Measurements from ENCODE around the gene HIVEP3.

DNA sequence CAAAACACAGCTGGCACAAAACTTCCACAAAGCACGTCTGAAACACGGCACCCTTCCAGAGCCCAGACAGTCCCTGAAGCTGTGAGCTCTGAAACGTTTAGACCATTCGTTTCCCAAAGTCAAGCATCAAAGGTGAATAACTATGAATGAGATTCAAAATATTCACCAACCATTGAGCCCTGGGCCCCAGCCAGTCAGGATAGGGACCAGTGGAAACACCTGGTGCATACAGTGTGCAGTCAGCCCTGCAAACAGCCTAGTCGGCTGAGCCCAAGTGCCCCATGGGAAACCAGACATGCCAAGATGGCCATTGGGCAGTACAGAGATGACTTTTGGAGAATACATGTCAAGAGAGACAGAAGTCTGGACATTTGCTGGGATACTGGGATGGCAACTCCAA is 343.9 kb downstream of the HIVEP3 start:
- TF ChIP-seq, protein P1, sequence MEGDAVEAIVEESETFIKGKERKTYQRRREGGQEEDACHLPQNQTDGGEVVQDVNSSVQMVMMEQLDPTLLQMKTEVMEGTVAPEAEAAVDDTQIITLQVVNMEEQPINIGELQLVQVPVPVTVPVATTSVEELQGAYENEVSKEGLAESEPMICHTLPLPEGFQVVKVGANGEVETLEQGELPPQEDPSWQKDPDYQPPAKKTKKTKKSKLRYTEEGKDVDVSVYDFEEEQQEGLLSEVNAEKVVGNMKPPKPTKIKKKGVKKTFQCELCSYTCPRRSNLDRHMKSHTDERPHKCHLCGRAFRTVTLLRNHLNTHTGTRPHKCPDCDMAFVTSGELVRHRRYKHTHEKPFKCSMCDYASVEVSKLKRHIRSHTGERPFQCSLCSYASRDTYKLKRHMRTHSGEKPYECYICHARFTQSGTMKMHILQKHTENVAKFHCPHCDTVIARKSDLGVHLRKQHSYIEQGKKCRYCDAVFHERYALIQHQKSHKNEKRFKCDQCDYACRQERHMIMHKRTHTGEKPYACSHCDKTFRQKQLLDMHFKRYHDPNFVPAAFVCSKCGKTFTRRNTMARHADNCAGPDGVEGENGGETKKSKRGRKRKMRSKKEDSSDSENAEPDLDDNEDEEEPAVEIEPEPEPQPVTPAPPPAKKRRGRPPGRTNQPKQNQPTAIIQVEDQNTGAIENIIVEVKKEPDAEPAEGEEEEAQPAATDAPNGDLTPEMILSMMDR (IDR thresholded peaks at IDR 0.05; ENCODE audit: insufficient read depth, low read depth, low read length): no peak
- no peak for TF ChIP-seq EZH2 (IDR thresholded peaks at IDR 0.05; ENCODE audit: insufficient read depth, low read length)

Measured in astrocyte (in vitro differentiated cells and primary cell).